Left lung (tissue), 10 donors: Measurements from ENCODE around the gene NEK8. TPM values are rescaled to one million over a fixed set of nuclear protein-coding genes. Genes with fewer than 3 reads are reported as not detected.

ENCODE experiments used
- ATAC-seq: fragments of 200-7000 bp; cut with Tn5 transposase; one replicate; pipeline ENCODE4 v1.9.1; 2020; ENCODE audit warnings: moderate library complexity
- DNase-seq, 4 donors: peaks; one replicate each; pipeline ENCODE4 v3.0.0-alpha.2; 2013 to 2020
- H3K27ac ChIP-seq, 2 donors: fragments of 200-600 bp; sonication (generic) in 1 of 2; one replicate each; pipeline versions ENCODE4 v1.5.0 to v1.8.0; 2020 to 2021
- H3K27me3 ChIP-seq, 2 donors: fragments of 200-600 bp; sonication (generic) in 1 of 2; one replicate each; pipeline versions ENCODE4 v1.5.0 to v1.8.0; 2020 to 2021
- H3K36me3 ChIP-seq, 2 donors: fragments of 200-600 bp; sonication (generic) in 1 of 2; one replicate each; pipeline versions ENCODE4 v1.5.0 to v1.8.0; 2020 to 2021
- H3K4me1 ChIP-seq, 2 donors: fragments of 200-600 bp; one replicate each; pipeline ENCODE4 v1.8.0; 2021
- H3K4me3 ChIP-seq, 2 donors: fragments of 200-600 bp; sonication (generic) in 1 of 2; one replicate each; pipeline versions ENCODE4 v1.5.0 to v1.8.0; 2020 to 2021; ENCODE audit warnings: mild to moderate bottlenecking in 1 of 2
- H3K9me3 ChIP-seq, 2 donors: fragments of 200-600 bp; sonication (generic) in 1 of 2; one replicate each; pipeline versions ENCODE4 v1.5.0 to v1.8.0; 2020 to 2021
- intact Hi-C, 2 donors: fragments of 100-400 bp; cut with DNase I; formaldehyde crosslinking; loops; one replicate each; pipeline versions ENCODE4 v1.11.2 to v1.14.2; 2022
- polyA plus RNA-seq, 6 donors: library from polyadenylated mRNA; unstranded; fragments of 120-200 nt; gene quantifications; one replicate each; pipeline ENCODE4 v1.2.1, GENCODE V29; 2013; ENCODE audit not compliant: insufficient read length in 6 of 6
- total RNA-seq, 2 donors: library from RNA; stranded (reverse); fragmentation: NEBNext Ultra II Directional; extraction: Animal tissue kit (Norgen Biotek cat#: 25700); gene quantifications; one replicate each; pipeline ENCODE4 v1.2.1, GENCODE V29; 2021
- TF ChIP-seq, protein P1 (sequence below), 2 donors: fragments of 200-600 bp; sonication (generic) in 1 of 2; IDR thresholded peaks; one replicate each; pipeline versions ENCODE4 v1.5.0 to v1.8.0; 2021; ENCODE audit warnings: antibody characterized with exemption in 2 of 2
- donor health status: DM: no; HTN: yes; CAD: no.
- donor health status: DM: no; HTN: no; CAD: no.

NEK8 gene
- total and polyA plus RNA-seq, 8 donors: 5.6 to 8.1 (median 7.2) TPM

DNA sequence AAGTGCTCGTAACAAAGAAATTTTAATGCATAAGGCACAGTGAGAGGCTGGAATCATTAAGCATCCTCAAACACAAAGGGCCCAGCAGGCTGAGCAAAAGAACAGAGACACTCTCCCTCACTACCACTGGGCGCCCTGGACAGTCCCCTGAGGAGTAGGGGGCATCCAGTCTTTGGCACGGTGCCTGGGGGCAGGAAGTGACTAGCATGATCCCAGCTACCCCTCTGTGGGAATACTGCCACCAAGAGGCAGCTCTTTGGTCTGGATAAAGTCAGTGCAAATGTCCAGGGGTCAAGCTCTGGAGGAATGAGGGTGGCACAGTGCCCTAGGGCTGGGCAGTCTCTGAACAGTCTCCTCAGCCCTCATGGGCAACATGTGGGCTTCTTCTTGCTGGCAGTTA, 14.3 kb upstream of the NEK8 start:
- H3K4me1 ChIP-seq: peaks cover 21 to 60% of the 10 kb centered on the region in 2 donors
- TF ChIP-seq, protein P1, sequence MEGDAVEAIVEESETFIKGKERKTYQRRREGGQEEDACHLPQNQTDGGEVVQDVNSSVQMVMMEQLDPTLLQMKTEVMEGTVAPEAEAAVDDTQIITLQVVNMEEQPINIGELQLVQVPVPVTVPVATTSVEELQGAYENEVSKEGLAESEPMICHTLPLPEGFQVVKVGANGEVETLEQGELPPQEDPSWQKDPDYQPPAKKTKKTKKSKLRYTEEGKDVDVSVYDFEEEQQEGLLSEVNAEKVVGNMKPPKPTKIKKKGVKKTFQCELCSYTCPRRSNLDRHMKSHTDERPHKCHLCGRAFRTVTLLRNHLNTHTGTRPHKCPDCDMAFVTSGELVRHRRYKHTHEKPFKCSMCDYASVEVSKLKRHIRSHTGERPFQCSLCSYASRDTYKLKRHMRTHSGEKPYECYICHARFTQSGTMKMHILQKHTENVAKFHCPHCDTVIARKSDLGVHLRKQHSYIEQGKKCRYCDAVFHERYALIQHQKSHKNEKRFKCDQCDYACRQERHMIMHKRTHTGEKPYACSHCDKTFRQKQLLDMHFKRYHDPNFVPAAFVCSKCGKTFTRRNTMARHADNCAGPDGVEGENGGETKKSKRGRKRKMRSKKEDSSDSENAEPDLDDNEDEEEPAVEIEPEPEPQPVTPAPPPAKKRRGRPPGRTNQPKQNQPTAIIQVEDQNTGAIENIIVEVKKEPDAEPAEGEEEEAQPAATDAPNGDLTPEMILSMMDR (IDR thresholded peaks at IDR 0.05): no peak
- peak in 1 of 4 donors; percentile 44 for DNase-seq
- H3K9me3 ChIP-seq: no peaks in the 10 kb centered on the region
- intact Hi-C loops: no loop called here
- H3K27me3 ChIP-seq: peaks cover 0 to 19% of the 10 kb centered on the region in 2 donors
- no peak for ATAC-seq
- no peak overlapping the region for H3K4me3 ChIP-seq
- peaks cover 0 to 25% of the 10 kb centered on the region in 2 donors for H3K36me3 ChIP-seq
- H3K27ac ChIP-seq: no peak overlapping the region

DNA sequence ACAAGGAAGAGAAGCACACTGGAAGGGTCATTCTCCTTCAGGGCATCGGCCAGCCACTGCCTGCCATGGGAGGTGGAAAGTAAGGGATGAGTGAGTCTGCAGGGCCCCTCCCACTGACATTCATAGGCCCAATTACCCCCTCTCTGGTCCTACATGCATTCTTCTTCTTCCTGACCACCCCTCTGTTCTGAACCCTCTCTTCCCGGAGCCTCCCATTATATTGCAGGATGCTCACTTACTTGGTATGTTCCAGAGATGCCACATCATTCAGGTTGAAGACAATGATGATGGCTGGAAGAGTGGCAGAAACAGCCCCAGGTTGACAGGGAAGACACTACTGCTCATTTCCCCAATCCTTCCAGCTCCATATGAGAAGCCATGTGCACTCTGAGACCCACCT, 13.4 kb upstream of the NEK8 start:
- Histone ChIP-seq H3K27ac (no peak overlapping the region), H3K27me3 (peaks cover 0 to 19% of the 10 kb centered on the region in 2 donors), H3K9me3 (no peaks in the 10 kb centered on the region), H3K4me1 (peaks cover 21 to 60% of the 10 kb centered on the region in 2 donors), H3K4me3 (no peak overlapping the region), H3K36me3 (peaks cover 0 to 25% of the 10 kb centered on the region in 2 donors)
- TF ChIP-seq, protein P1 (IDR thresholded peaks at IDR 0.05): no peak
- no peak for ATAC-seq
- no peak for DNase-seq
- intact Hi-C loops: no loop called here

DNA sequence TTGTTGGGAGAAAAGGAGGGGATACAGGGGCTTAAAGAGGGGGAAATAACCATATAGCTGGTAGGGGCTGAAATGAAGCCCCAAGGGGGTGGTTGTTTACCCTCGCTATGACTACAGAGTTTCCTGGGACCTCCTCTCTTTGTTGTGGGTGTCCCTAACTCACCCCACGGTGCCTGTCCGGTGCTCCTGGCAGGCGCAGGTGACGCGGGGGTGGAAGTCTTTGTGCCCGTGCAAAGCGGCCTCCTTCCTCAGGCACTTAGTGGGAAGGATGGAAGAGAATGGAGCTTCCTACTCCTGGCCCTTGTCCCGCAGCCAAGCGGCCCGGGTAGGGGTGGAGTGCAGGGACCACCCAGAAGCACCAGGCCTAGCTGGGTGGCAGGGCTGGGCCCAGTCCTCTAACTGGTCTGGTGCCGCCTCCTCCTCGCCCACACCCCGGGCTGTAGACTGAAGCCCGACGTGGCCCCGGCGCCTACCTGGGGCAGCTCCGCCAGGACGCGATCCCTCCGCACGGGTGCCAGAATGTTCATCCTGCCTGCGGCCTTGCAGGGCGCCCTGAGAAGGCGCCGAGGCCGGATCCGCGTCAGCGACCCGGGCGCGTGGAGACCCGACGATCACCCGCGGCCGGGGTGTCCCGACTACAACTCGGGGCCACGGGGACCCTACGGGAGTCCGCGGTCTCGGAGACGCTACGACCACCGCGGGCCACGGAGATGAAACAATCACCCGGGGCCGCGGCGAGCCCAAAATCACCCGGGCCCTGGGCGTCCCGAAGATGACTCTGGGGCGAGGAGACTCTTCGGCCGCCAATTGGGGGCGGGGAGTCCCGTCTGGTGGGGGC, 11.6 kb upstream of the NEK8 start:
- TF ChIP-seq, protein P1 (IDR thresholded peaks at IDR 0.05): no peak
- peak overlapping the region; percentile 79 to 86 for H3K27ac ChIP-seq
- intact Hi-C loops: no loop called here
- ATAC-seq: peak; percentile 1
- H3K36me3 ChIP-seq: peaks cover 0 to 37% of the 10 kb centered on the region in 2 donors
- peak overlapping the region; percentile 65 to 96 for H3K4me3 ChIP-seq
- DNase-seq: peak in 3 of 4 donors; percentile 53 to 84 (median 56)
- H3K9me3 ChIP-seq: no peaks in the 10 kb centered on the region
- peaks cover 0 to 19% of the 10 kb centered on the region in 2 donors for H3K27me3 ChIP-seq
- peaks cover 28 to 65% of the 10 kb centered on the region in 2 donors for H3K4me1 ChIP-seq

DNA sequence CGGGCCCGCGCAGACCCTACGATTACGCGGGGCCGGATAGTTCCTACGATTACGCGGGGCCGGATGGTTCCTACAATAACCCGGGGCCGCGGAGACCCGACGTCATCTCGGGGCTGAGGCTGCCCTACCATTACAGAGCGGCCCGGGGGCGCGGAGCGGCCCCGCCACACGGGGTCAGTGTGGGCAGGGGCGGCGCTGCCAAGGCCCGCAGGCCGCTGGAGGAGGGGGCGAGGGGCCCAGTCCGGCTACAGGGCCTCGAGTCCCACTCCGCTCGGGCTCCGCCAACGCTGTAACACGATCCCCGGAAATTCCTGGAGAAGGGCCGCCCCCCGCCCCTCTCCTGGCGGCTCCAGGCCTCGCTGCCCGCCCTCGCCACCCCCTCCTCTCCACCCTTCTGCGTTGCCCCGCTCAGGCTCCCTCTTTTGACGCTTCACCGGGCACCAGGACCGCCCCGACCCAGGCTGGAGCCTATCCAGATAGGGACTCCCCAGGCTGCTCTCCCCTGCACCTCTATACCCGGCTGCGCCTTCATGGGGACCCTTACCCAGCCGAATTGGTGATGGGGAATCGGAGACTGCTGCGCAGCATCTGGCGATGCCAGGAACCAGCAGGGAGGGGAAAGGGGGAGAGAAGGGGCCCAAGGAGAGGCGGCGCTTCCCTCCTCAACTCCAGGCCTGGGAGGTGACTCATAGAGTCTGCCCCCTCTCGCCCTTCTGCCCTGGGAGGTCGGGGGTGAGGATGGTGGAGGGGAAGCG, 10.8 kb upstream of the NEK8 start, which contains the start of gene RAB34:
RAB34 (minus strand) TSS at position 291 of the 755 bp plus-strand sequence. CDS start 602 bp downstream, outside the sequence.
- Histone ChIP-seq H3K4me1 (peaks cover 36 to 67% of the 10 kb centered on the region in 2 donors), H3K27ac (peak within 1 kb of the TSS; percentile 79 to 86), H3K27me3 (peaks cover 0 to 19% of the 10 kb centered on the region in 2 donors), H3K9me3 (no peaks in the 10 kb centered on the region), H3K36me3 (peaks cover 0 to 45% of the 10 kb centered on the region in 2 donors), H3K4me3 (peak within 1 kb of the TSS; percentile 65 to 96)
- intact Hi-C loops: no loop called here
- ATAC-seq (peak; percentile 63), DNase-seq (peak; percentile 85 to 95 (median 90))
- TF ChIP-seq, protein P1 (IDR thresholded peaks at IDR 0.05): no peak
